Gastroesophageal sphincter (tissue), 4 donors: Measurements from ENCODE around the gene CELA2A. TPM values are rescaled to one million over a fixed set of nuclear protein-coding genes. Genes with fewer than 3 reads are reported as not detected.
A peak's percentile ranks its signal among the peaks of the same experiment; 100 is the strongest.

ENCODE experiments used
- ATAC-seq: fragments of 150-250 bp; one replicate; pipeline ENCODE4 v1.9.1; 2016; ENCODE audit warnings: mild to moderate bottlenecking, moderate library complexity
- H3K27ac ChIP-seq, 4 donors: fragments of 200-600 bp; sonication (generic) in 3 of 4; 1 replicate in 3 of 4; 2 replicates in 1 of 4; pipeline ENCODE4 v1.5.1; 2016 to 2019
- H3K27me3 ChIP-seq: fragments of 200-600 bp; sonication (generic); one replicate; pipeline ENCODE4 v1.5.1; 2019
- H3K36me3 ChIP-seq, 2 donors: fragments of 200-600 bp; sonication (generic); one replicate each; pipeline ENCODE4 v1.5.1; 2019; ENCODE audit warnings: control low read depth in 1 of 2
- H3K4me1 ChIP-seq, 3 donors: fragments of 200-600 bp; sonication (generic); 1 replicate in 2 of 3; 2 replicates in 1 of 3; pipeline ENCODE4 v1.5.1; 2016 to 2019; ENCODE audit warnings: control low read depth in 2 of 3
- H3K4me3 ChIP-seq, 2 donors: fragments of 200-600 bp; sonication (generic); one replicate each; pipeline ENCODE4 v1.5.1; 2019; ENCODE audit warnings: mild to moderate bottlenecking in 1 of 2, moderate library complexity in 1 of 2
- H3K9me3 ChIP-seq, 3 donors: fragments of 200-600 bp; sonication (generic); one replicate each; pipeline ENCODE4 v1.5.1; 2017 to 2019; ENCODE audit warnings: control low read depth in 2 of 3
- EP300 ChIP-seq: sonication (generic); formaldehyde crosslinking; IDR thresholded peaks from one replicate; pipeline ENCODE4 v1.6.1; 2017; ENCODE audit warnings: antibody characterized with exemption, mild to moderate bottlenecking
- POLR2A ChIP-seq, 2 donors: fragments of 450-650 bp; IDR thresholded peaks; one replicate each; pipeline ENCODE4 v1.6.1; 2017; ENCODE audit warnings: antibody characterized with exemption in 2 of 2, mild to moderate bottlenecking in 2 of 2, moderate library complexity in 1 of 2
- POLR2AphosphoS5 ChIP-seq: sonication (generic); formaldehyde crosslinking; IDR thresholded peaks from one replicate; pipeline ENCODE4 v1.6.1; 2017; ENCODE audit warnings: antibody characterized with exemption
- WGBS, 2 donors: methylation state at CpG; one replicate each; pipeline ENCODE4 v1.1.5; 2018; ENCODE audit warnings: low coverage in 1 of 2; 5-methylcytosine and 5-hydroxymethylcytosine counted together
- total RNA-seq, 4 donors: library from RNA; depleted of rRNA; stranded (reverse); fragments of >200 nt; gene quantifications; one replicate each; pipeline ENCODE4 v1.1.0, GENCODE V29; 2016
- TF ChIP-seq, protein P1 (sequence below), 4 experiments: fragments of 200-600 bp in 2 of 4; fragments of 450-650 bp in 2 of 4; sonication (generic) in 1 of 4; IDR thresholded peaks; one replicate each; pipeline ENCODE4 v1.5.1; 2017 to 2019; ENCODE audit warnings: antibody characterized with exemption in 4 of 4, mild to moderate bottlenecking in 2 of 4, moderate library complexity in 2 of 4

Gene CELA2A
- not detected for total RNA-seq

DNA sequence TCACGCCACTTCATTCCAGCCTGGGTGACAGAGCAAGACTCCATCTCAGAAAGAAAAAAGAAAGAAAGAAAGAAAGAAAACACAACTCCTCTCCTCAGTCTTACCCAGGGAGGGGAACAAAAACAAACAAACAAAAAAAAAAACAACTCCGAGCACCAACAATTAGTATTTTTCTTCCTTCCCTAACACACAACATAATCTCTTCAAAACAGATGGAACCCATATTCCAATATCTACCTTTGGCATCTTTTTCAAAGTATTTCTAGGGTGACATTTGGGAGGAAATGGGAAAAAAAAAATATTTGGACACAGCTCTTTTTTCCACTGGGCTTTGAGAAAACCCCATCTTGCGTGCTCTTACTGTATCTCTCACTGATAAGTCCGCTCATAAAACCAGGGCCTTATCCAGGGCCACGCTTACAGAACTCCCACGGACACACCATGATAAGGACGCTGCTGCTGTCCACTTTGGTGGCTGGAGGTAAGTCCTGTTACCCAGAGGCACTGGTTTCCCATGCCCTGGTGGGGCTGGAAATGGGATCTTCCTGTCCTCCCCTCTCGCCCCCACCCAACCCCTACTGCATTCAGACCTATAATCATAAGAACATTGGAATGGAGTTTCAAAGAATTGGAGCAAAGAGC, at the start of gene CELA2A:
CELA2A (plus strand) TSS at position 420 of the 642 bp plus-strand sequence; CDS start at position 442, 22 bp downstream.
- H3K9me3 ChIP-seq, result no peaks in the 10 kb centered on the region
- TF ChIP-seq POLR2AphosphoS5 (no peak), EP300 (no peak), POLR2A (IDR thresholded peaks at IDR 0.05) (no peak)
- TF ChIP-seq, protein P1, sequence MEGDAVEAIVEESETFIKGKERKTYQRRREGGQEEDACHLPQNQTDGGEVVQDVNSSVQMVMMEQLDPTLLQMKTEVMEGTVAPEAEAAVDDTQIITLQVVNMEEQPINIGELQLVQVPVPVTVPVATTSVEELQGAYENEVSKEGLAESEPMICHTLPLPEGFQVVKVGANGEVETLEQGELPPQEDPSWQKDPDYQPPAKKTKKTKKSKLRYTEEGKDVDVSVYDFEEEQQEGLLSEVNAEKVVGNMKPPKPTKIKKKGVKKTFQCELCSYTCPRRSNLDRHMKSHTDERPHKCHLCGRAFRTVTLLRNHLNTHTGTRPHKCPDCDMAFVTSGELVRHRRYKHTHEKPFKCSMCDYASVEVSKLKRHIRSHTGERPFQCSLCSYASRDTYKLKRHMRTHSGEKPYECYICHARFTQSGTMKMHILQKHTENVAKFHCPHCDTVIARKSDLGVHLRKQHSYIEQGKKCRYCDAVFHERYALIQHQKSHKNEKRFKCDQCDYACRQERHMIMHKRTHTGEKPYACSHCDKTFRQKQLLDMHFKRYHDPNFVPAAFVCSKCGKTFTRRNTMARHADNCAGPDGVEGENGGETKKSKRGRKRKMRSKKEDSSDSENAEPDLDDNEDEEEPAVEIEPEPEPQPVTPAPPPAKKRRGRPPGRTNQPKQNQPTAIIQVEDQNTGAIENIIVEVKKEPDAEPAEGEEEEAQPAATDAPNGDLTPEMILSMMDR (IDR thresholded peaks at IDR 0.05), result no peak
- H3K4me3 ChIP-seq, result no peak within 1 kb of the TSS
- no peak within 1 kb of the TSS for H3K27ac ChIP-seq
- H3K36me3 ChIP-seq, result no peaks in the 10 kb centered on the region
- 87 to 96% methylated on average over 6 to 8 of the region's 8 CpGs for WGBS, 2 donors
- H3K27me3 ChIP-seq, result no peaks in the 10 kb centered on the region
- H3K4me1 ChIP-seq, result peaks cover 0 to 21% (median 0%) of the 10 kb centered on the region in 3 donors
- no peak for ATAC-seq

DNA sequence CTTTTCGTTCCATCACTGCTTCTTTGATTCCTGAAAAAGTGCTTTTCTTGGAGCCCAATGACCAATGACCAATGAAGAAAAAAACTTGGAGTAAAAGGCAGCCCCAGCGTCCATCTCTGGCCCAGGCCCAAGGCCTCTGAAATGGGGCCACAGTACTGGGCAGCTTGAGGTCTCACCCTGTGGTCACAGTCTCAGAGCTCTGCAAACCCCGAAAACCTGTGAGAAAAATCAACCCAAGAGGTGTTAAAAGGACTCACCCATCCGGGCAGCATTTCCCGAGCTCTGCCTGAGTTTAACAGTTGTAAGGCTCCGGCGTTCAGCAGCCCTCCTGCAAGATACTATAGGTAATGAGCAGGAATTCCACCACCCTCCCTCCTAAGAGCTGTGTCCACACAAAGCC, 49.0 kb upstream of the CELA2A start:
- Histone ChIP-seq H3K4me3 (no peak overlapping the region), H3K4me1 (peaks cover 0 to 56% (median 37%) of the 10 kb centered on the region in 3 donors), H3K27ac (peak overlapping the region in 3 of 4 donors; percentile 75 to 82 (median 75)), H3K27me3 (no peaks in the 10 kb centered on the region), H3K36me3 (no peaks in the 10 kb centered on the region), H3K9me3 (no peaks in the 10 kb centered on the region)
- TF ChIP-seq, protein P1 (IDR thresholded peaks at IDR 0.05), result no peak
- TF ChIP-seq POLR2AphosphoS5 (no peak), EP300 (no peak), POLR2A (IDR thresholded peaks at IDR 0.05) (no peak)
- WGBS, 2 donors, result 0 to 66% methylated on average over 1 to 7 of the region's 7 CpGs
- no peak for ATAC-seq

DNA sequence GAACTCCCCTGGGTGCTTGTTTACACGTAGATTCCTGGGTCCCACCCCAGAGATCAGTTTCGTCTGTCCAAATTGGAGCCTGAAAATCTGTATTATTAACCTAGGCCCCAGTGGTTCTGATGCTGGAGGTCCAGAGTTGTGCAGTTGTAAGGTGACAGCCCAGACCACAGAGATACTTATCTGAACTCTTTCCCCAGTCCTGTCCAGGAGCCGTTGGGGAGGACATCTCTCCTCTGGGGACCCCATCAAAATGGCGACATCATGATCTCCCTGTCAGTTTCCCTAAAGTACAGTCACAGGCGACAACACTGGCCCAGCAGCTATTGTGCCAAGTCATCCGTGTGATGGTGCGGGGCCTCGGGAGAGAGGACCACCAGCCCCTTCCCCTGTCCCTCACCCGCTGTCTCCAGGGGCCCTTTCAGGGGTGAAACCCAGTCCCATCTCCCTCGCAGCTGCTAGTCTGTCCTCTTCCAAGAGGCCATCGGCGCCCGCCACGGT, 47.6 kb upstream of the CELA2A start:
- Histone ChIP-seq H3K36me3 (no peaks in the 10 kb centered on the region), H3K4me3 (peak overlapping the region in 1 of 2 donors; percentile 97), H3K27me3 (no peaks in the 10 kb centered on the region), H3K9me3 (no peaks in the 10 kb centered on the region), H3K27ac (peak overlapping the region in 3 of 4 donors; percentile 81 to 89 (median 82)), H3K4me1 (peaks cover 0 to 70% (median 41%) of the 10 kb centered on the region in 3 donors)
- 60% methylated on average over 2 of the region's 14 CpGs; no CpG with 5 or more reads in 1 of the 2 donors for WGBS, 2 donors
- no peak for ATAC-seq
- TF ChIP-seq POLR2A (IDR thresholded peaks at IDR 0.05), result no peak
- TF ChIP-seq, protein P1 (IDR thresholded peaks at IDR 0.05), result no peak
- no peak for TF ChIP-seq EP300
- no peak for TF ChIP-seq POLR2AphosphoS5

DNA sequence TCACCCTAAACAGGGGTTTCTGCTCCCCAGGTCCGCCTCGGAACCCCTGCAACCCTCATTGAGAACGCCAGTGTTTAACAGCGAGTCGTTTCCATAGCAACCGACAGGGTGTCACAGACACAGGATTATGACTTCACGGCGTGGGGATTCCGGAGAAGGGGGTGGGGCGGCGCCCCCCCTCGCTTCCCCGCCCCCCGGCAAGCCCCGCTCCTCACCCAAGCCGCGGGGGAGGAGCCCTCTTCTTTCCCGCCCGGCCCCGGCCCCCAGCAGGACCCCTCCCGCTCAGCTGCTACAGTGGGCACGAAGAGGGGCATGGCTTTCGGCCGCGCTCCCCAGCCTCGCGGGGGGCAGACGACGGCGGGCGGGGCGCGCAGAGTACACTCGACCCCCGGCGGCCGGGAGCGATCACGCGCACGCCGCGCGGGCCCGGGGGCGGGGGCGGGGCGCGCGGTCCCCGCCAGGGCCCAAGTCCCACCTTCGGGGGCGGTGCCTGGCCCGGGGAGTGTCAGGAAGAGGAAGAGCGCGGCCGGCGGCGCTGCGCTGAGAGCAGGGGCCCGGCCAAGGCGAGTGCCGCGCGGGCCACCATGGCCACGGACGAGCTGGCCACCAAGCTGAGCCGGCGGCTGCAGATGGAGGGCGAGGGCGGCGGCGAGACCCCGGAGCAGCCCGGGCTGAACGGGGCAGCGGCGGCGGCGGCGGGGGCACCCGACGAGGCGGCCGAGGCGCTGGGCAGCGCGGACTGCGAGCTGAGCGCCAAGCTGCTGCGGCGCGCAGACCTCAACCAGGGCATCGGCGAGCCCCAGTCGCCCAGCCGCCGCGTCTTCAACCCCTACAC, 46.9 kb upstream of the CELA2A start, which contains the start of gene EFHD2:
EFHD2 (plus strand) TSS at position 501 of the 835 bp plus-strand sequence; CDS start at position 585, 84 bp downstream.
- peaks cover 0 to 77% (median 41%) of the 10 kb centered on the region in 3 donors for H3K4me1 ChIP-seq
- ATAC-seq, result peak; percentile 89
- H3K9me3 ChIP-seq, result no peaks in the 10 kb centered on the region
- peaks cover 0 to 5% of the 10 kb centered on the region in 2 donors for H3K36me3 ChIP-seq
- peak within 1 kb of the TSS in 3 of 4 donors; percentile 81 to 89 (median 82) for H3K27ac ChIP-seq
- WGBS, 2 donors, result no CpG with 5 or more reads among the region's 99 CpGs
- TF ChIP-seq EP300 (no peak), POLR2A (IDR thresholded peaks at IDR 0.05) (peak; percentile 76 to 89), POLR2AphosphoS5 (peak; percentile 48)
- TF ChIP-seq, protein P1 (IDR thresholded peaks at IDR 0.05), result peak in 1 of 4 experiments; percentile 5
- no peaks in the 10 kb centered on the region for H3K27me3 ChIP-seq
- peak within 1 kb of the TSS; percentile 68 to 97 for H3K4me3 ChIP-seq
